Colon (tissue), 2 donors: Measurements from ENCODE around the gene OSCP1.
"Not testable (repeated sequence)": the region's sequence is repeated elsewhere in the genome, so short reads cannot be mapped to it uniquely, and the experiment has no call there.

ENCODE experiments used
- FAIRE-seq: peaks from 2 replicates; lab custom pipeline; 2012; peaks lifted over from hg19 to GRCh38; lab: Jason Lieb, UNC
- donor health status: control.
- donor health status: control.

Gene OSCP1

GRCh38 chr1:36450270-36450918, at the start of gene OSCP1:
Gene OSCP1 (minus strand): TSS chr1:36450451. CDS start chr1:36450369, 82 bp downstream.
- peak; percentile 36 for FAIRE-seq

GRCh38 chr1:36497207-36497606, 47.0 kb upstream of the OSCP1 start:
- no peak for FAIRE-seq

- no peak for FAIRE-seq
These were observed 44.7 kb upstream of the OSCP1 start for GRCh38 chr1:36494971-36495370.

GRCh38 chr1:36493524-36493923, 43.3 kb upstream of the OSCP1 start:
- no peak for FAIRE-seq

GRCh38 chr1:36492491-36492890, 42.2 kb upstream of the OSCP1 start:
- no peak for FAIRE-seq

- FAIRE-seq, result not testable (repeated sequence)
These were observed 39.2 kb upstream of the OSCP1 start for GRCh38 chr1:36489258-36490051.

- no peak for FAIRE-seq
These were observed 37.7 kb upstream of the OSCP1 start for GRCh38 chr1:36487906-36488305.

GRCh38 chr1:36487336-36487725, 37.1 kb upstream of the OSCP1 start:
- not testable (repeated sequence) for FAIRE-seq

GRCh38 chr1:36486439-36487335, 36.4 kb upstream of the OSCP1 start:
- no peak for FAIRE-seq

GRCh38 chr1:36486093-36486438, 35.8 kb upstream of the OSCP1 start:
- no peak for FAIRE-seq

GRCh38 chr1:36484099-36484498, 33.8 kb upstream of the OSCP1 start:
- no peak for FAIRE-seq

- FAIRE-seq, result no peak
These were observed 32.6 kb upstream of the OSCP1 start, which contains the start of gene CSF3R for GRCh38 chr1:36482724-36483388. Gene CSF3R (minus strand): TSS chr1:36482913. CDS start chr1:36479496, 3,417 bp downstream.

GRCh38 chr1:36481771-36482723, 31.8 kb upstream of the OSCP1 start:
- no peak for FAIRE-seq

- FAIRE-seq, result no peak
These were observed 30.8 kb upstream of the OSCP1 start for GRCh38 chr1:36481091-36481490.

- no peak for FAIRE-seq
These were observed 29.9 kb upstream of the OSCP1 start for GRCh38 chr1:36480161-36480560.

- no peak for FAIRE-seq
These were observed 29.3 kb upstream of the OSCP1 start for GRCh38 chr1:36479505-36480051.

- FAIRE-seq, result not testable (repeated sequence)
These were observed 27.4 kb upstream of the OSCP1 start for GRCh38 chr1:36477615-36478014.

GRCh38 chr1:36476945-36477344, 26.7 kb upstream of the OSCP1 start:
- FAIRE-seq, result no peak

GRCh38 chr1:36475910-36476604, 25.8 kb upstream of the OSCP1 start:
- FAIRE-seq, result no peak

GRCh38 chr1:36475341-36475740, 25.1 kb upstream of the OSCP1 start:
- FAIRE-seq, result no peak
